PFSK-1 (cell line): ENCODE data around the gene SLC24A1.

Experiments used
- FOXP2 ChIP-seq: optimal IDR thresholded peaks from 2 replicates; pipeline ENCODE3; 2011; ENCODE audit warnings: borderline replicate concordance, control low read depth, inconsistent platforms; ENCODE audit not compliant: insufficient read depth; ENCODE audit errors: extremely low read length, extremely low read depth
- POLR2AphosphoS5 ChIP-seq: IDR thresholded peaks from 2 replicates; pipeline ENCODE4 v1.6.1; 2012; ENCODE audit warnings: low read depth, mild to moderate bottlenecking, control low read depth, low read length, moderate library complexity
- REST ChIP-seq, 2 experiments: IDR thresholded peaks; 2 replicates each; pipeline versions ENCODE4 v1.6.1 to v1.8.0; 2011 to 2012; ENCODE audit warnings: low read depth in 2 of 2, low read length in 2 of 2, control low read depth in 1 of 2, inconsistent platforms in 1 of 2, mild to moderate bottlenecking in 1 of 2, moderate library complexity in 1 of 2; ENCODE audit not compliant: insufficient read depth in 1 of 2
- SIN3A ChIP-seq: IDR thresholded peaks from 2 replicates; pipeline ENCODE4 v1.6.1; 2012; ENCODE audit warnings: mild to moderate bottlenecking, low read length, moderate library complexity, borderline replicate concordance; ENCODE audit not compliant: insufficient read depth
- TAF1 ChIP-seq: IDR thresholded peaks from 2 replicates; pipeline ENCODE4 v1.6.1; 2012; ENCODE audit warnings: low read length, control low read depth, borderline replicate concordance; ENCODE audit not compliant: insufficient read depth

Gene SLC24A1

DNA sequence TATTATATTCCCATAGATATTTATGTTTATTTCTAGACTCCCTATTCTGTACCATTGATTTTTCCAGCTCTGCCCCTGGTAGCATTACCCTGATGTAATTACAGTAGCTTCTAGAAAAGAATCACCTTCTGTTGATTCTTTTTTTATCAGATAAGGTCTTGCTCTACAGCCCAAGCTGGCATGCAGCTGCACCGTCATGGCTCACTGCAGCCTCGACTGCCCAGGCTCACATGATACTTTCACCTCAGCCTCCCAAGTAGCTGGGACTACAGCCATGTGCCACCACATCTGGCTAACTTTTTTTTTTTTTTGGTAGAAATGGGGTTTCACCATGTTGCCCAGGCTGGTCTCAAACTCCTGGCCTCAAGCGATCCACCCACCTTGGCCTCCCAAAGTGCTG is 41.8 kb downstream of the SLC24A1 start:
- TF ChIP-seq FOXP2 (no peak), REST (IDR thresholded peaks at IDR 0.05; ENCODE audit: insufficient read depth in 1 of 2, low read depth in 2 of 2, low read length in 2 of 2) (no peak), TAF1 (no peak), POLR2AphosphoS5 (no peak), SIN3A (no peak)

DNA sequence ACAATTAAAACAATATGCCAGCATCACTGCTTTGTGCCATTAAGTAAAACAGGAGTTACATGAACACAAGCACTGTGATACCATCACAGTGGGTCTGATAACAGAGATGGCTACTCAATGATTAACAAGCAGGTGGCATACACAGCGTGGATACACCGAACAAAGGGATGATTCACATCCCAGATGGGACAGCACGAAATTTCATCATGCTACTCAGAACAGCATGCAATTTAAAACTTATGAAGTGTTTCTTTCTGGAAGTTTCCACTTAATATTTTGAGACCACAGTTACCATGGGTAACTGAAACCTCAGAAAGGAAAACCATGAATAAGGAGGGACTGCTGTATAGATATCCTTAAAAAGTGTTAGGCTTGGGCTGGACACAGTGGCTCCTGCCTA is 44.5 kb downstream of the SLC24A1 start:
- TF ChIP-seq TAF1 (no peak), SIN3A (no peak), FOXP2 (no peak), REST (IDR thresholded peaks at IDR 0.05; ENCODE audit: insufficient read depth in 1 of 2, low read depth in 2 of 2, low read length in 2 of 2) (no peak), POLR2AphosphoS5 (no peak)

GRCh38 chr15:65675551-65675950 is 53.8 kb downstream of the SLC24A1 start:
- no peak for TF ChIP-seq POLR2AphosphoS5
- no peak for TF ChIP-seq TAF1

- TF ChIP-seq TAF1 (no peak), FOXP2 (no peak)
These were observed 54.4 kb downstream of the SLC24A1 start for GRCh38 chr15:65676123-65676522.

- TF ChIP-seq REST (IDR thresholded peaks at IDR 0.05; ENCODE audit: insufficient read depth in 1 of 2, low read depth in 2 of 2, low read length in 2 of 2) (no peak), SIN3A (no peak), TAF1 (no peak), POLR2AphosphoS5 (no peak), FOXP2 (no peak)
These were observed 58.8 kb downstream of the SLC24A1 start for GRCh38 chr15:65680544-65680943.

DNA sequence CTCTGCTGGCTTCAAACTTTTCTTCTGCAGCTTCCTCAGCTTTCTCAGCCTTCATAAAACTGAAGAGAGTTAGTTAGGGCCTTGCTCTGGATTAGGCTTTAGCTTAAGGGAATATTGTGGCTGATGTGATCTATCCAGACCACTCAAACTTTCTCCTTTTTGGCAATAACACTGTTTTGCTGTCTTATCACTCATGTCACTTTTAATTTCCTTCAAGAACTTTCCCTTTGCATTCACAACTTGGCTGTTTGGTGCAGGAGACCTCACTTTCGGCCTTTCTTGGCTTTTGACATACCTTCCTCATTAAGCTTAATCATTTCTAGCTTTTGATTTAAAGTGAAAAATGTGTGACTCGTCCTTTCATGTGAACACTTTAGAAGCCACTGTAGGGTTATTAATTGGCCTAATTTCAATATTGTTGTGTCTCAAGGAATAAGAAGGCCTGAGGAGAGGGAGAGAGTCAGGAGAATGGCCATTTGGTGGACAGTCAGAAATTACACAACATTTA is 60.7 kb downstream of the SLC24A1 start:
- TF ChIP-seq TAF1 (no peak), FOXP2 (no peak), SIN3A (no peak), POLR2AphosphoS5 (no peak), REST (IDR thresholded peaks at IDR 0.05; ENCODE audit: insufficient read depth in 1 of 2, low read depth in 2 of 2, low read length in 2 of 2) (no peak)
